GM12878 (cell line): ENCODE measurements around the gene HEG1.

Experiments used
- CREM ChIP-seq: IDR thresholded peaks from 2 replicates; pipeline ENCODE4 v1.6.1; 2014; ENCODE audit warnings: antibody characterized with exemption, low read depth
- EZH2 ChIP-seq: IDR thresholded peaks from 2 replicates; pipeline ENCODE4 v1.6.1; 2012; ENCODE audit warnings: low read depth, mild to moderate bottlenecking, control low read depth, inconsistent platforms, low read length, borderline replicate concordance; ENCODE audit not compliant: control insufficient read depth
- NFIC ChIP-seq: IDR thresholded peaks from 2 replicates; pipeline ENCODE4 v1.6.1; 2012; ENCODE audit warnings: low read depth, mild to moderate bottlenecking, inconsistent platforms, low read length, moderate library complexity
- NFYB ChIP-seq: IDR thresholded peaks from 2 replicates; pipeline ENCODE4 v1.6.1; 2011; ENCODE audit warnings: low read depth, mild to moderate bottlenecking, low read length, improper control_type of control experiment, moderate library complexity; ENCODE audit not compliant: insufficient read depth
- NR2C2 ChIP-seq: IDR thresholded peaks from 2 replicates; pipeline ENCODE4 v1.6.1; 2011; ENCODE audit warnings: borderline replicate concordance, low read depth; ENCODE audit not compliant: control insufficient read depth, insufficient read length
- POLR2A ChIP-seq: IDR thresholded peaks from 2 replicates; pipeline ENCODE4 v1.6.1; 2011; ENCODE audit warnings: low read depth, mild to moderate bottlenecking, low read length
- RCOR1 ChIP-seq: conservative IDR thresholded peaks from 2 replicates; pipeline ENCODE4 v1.6.1; 2012; ENCODE audit warnings: low read depth, low read length, improper control_type of control experiment
- SIN3A ChIP-seq: IDR thresholded peaks from 2 replicates; pipeline ENCODE4 v1.6.1; 2012; ENCODE audit warnings: low read depth, low read length, improper control_type of control experiment
- SMC3 ChIP-seq: IDR thresholded peaks from 2 replicates; pipeline ENCODE4 v1.6.1; 2011; ENCODE audit warnings: low read length, improper control_type of control experiment, borderline replicate concordance
- TARDBP ChIP-seq: IDR thresholded peaks from 2 replicates; pipeline ENCODE4 v1.6.1; 2016; ENCODE audit warnings: borderline replicate concordance
- TF ChIP-seq, protein P1 (sequence below), 3 experiments: IDR thresholded peaks in 2 of 3; conservative IDR thresholded peaks in 1 of 3; 2 replicates each; pipeline ENCODE4 v1.5.1; 2011; ENCODE audit warnings: low read depth in 3 of 3, low read length in 3 of 3, mild to moderate bottlenecking in 3 of 3, control low read depth in 2 of 3, moderate library complexity in 2 of 3, inconsistent platforms in 1 of 3, mixed read lengths in 1 of 3; ENCODE audit not compliant: control insufficient read depth in 2 of 3, insufficient read depth in 1 of 3; ENCODE audit errors: extremely low read depth in 1 of 3

DNA sequence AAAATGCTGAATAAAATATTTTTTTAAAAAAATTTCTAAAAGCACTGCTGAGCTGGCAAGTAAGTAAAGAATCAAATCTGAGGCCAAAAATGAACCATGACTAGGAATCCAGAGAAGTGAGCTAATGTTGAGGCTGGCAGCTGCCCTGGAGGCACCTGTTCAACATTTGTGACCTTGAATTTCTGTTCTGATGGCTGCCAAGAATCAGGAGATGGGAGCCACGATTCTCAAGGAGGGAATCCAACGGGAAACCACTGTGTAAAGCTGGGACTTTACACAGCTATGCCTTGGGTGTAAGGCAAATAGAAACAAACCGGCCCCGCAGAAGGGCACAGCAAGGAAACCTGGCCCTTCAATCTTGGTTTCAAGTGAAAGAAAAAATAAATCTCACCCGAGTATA is 22.7 kb downstream of the HEG1 start:
- TF ChIP-seq NFYB (no peak), SMC3 (no peak), RCOR1 (no peak), POLR2A (no peak), CREM (no peak), SIN3A (no peak), NFIC (no peak), EZH2 (no peak), TARDBP (no peak), NR2C2 (no peak)
- TF ChIP-seq, protein P1, sequence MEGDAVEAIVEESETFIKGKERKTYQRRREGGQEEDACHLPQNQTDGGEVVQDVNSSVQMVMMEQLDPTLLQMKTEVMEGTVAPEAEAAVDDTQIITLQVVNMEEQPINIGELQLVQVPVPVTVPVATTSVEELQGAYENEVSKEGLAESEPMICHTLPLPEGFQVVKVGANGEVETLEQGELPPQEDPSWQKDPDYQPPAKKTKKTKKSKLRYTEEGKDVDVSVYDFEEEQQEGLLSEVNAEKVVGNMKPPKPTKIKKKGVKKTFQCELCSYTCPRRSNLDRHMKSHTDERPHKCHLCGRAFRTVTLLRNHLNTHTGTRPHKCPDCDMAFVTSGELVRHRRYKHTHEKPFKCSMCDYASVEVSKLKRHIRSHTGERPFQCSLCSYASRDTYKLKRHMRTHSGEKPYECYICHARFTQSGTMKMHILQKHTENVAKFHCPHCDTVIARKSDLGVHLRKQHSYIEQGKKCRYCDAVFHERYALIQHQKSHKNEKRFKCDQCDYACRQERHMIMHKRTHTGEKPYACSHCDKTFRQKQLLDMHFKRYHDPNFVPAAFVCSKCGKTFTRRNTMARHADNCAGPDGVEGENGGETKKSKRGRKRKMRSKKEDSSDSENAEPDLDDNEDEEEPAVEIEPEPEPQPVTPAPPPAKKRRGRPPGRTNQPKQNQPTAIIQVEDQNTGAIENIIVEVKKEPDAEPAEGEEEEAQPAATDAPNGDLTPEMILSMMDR (IDR thresholded peaks at IDR 0.05 in 2 of 3, conservative IDR thresholded peaks at IDR 0.05 in 1 of 3; ENCODE audit: control insufficient read depth in 2 of 3, extremely low read depth in 1 of 3, insufficient read depth in 1 of 3, low read depth in 3 of 3, low read length in 3 of 3), result no peak
